GM12875 (cell line): Measurements from ENCODE around the gene HGF.

Experiments used
- H3K4me3 ChIP-seq: one replicate; pipeline ENCODE4 v1.5.1; 2011; ENCODE audit warnings: low read depth, low read length, control low read depth
- TF ChIP-seq, protein P1 (sequence below): IDR thresholded peaks from 2 replicates; pipeline ENCODE4 v1.5.1; 2011; ENCODE audit warnings: low read depth, mild to moderate bottlenecking, control low read depth, inconsistent platforms, low read length, moderate library complexity, borderline replicate concordance; ENCODE audit not compliant: insufficient read depth

The HGF gene

GRCh38 chr7:81715984-81716588 lies 53.8 kb downstream of the HGF start:
- H3K4me3 ChIP-seq: no peak overlapping the region
- TF ChIP-seq, protein P1, sequence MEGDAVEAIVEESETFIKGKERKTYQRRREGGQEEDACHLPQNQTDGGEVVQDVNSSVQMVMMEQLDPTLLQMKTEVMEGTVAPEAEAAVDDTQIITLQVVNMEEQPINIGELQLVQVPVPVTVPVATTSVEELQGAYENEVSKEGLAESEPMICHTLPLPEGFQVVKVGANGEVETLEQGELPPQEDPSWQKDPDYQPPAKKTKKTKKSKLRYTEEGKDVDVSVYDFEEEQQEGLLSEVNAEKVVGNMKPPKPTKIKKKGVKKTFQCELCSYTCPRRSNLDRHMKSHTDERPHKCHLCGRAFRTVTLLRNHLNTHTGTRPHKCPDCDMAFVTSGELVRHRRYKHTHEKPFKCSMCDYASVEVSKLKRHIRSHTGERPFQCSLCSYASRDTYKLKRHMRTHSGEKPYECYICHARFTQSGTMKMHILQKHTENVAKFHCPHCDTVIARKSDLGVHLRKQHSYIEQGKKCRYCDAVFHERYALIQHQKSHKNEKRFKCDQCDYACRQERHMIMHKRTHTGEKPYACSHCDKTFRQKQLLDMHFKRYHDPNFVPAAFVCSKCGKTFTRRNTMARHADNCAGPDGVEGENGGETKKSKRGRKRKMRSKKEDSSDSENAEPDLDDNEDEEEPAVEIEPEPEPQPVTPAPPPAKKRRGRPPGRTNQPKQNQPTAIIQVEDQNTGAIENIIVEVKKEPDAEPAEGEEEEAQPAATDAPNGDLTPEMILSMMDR: no peak

- TF ChIP-seq, protein P1: no peak
- no peak overlapping the region for H3K4me3 ChIP-seq
Measured at GRCh38 chr7:81714306-81714705, 55.5 kb downstream of the HGF start.

DNA sequence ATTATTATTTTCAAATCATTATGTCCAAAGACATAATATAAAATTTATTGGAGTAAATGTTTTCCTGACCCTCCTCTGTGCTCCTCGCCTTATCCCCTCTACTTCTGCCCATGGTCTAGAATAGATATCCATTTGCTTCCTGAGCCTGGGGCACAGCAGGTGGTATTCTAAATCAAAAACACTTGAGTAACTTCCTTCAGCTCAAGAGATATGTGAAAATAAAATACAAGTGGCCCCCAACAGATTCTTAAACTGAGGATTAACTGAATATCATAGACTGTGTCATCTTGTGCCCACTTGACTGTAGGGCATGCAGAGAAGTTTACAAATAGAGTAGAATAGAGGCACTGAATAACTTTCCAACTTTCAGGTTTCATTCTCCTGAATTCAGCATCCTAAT lies 59.1 kb downstream of the HGF start:
- TF ChIP-seq, protein P1: no peak
- H3K4me3 ChIP-seq: no peak overlapping the region

- TF ChIP-seq, protein P1: no peak
- H3K4me3 ChIP-seq: no peak overlapping the region
Measured at GRCh38 chr7:81709836-81710235, 60.0 kb downstream of the HGF start.

DNA sequence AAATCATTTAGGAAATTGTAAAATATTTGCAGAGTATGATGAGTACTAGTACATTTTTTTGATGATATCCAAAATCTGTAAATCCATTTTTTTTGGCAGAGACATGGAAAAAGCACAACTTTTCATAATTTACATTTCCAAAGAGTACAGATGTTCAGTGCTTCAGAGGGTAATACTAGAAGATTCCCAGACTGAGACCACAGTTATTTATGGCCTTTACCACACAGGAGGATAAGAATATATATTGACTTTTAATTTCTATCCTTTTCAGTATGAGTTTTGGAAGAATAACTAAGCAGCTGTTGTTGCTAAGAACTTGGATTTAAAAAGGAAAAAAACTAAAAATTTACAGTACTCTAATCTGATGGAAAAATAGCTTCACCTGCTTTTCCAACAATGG lies 61.9 kb downstream of the HGF start:
- TF ChIP-seq, protein P1: no peak
- no peak overlapping the region for H3K4me3 ChIP-seq

DNA sequence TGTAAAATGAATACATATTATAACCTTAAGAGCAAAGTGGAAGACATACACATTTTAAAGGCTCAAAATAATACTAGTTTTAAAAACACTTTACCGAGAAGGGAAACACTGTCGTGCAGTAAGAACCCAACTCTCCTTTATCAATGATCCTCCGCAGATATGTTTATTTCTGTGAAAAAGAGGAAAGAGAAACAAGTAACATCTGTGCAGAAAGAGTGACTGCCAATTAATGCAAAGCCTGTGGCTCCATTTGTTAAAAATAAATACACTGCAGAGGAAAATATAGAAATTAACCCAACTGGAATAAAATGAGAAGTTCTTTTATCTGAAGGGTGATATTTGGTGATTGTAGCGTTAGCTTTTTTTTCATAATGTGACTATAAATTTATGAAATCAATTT lies 62.7 kb downstream of the HGF start:
- no peak overlapping the region for H3K4me3 ChIP-seq
- TF ChIP-seq, protein P1: no peak

GRCh38 chr7:81705206-81705605 lies 64.6 kb downstream of the HGF start:
- TF ChIP-seq, protein P1: no peak
- H3K4me3 ChIP-seq: no peak overlapping the region
